Measurements from ENCODE around the gene SIVA1.

- TF ChIP-seq, protein P1, sequence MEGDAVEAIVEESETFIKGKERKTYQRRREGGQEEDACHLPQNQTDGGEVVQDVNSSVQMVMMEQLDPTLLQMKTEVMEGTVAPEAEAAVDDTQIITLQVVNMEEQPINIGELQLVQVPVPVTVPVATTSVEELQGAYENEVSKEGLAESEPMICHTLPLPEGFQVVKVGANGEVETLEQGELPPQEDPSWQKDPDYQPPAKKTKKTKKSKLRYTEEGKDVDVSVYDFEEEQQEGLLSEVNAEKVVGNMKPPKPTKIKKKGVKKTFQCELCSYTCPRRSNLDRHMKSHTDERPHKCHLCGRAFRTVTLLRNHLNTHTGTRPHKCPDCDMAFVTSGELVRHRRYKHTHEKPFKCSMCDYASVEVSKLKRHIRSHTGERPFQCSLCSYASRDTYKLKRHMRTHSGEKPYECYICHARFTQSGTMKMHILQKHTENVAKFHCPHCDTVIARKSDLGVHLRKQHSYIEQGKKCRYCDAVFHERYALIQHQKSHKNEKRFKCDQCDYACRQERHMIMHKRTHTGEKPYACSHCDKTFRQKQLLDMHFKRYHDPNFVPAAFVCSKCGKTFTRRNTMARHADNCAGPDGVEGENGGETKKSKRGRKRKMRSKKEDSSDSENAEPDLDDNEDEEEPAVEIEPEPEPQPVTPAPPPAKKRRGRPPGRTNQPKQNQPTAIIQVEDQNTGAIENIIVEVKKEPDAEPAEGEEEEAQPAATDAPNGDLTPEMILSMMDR (IDR thresholded peaks at IDR 0.05) = no peak
- TF ChIP-seq ZFX (IDR thresholded peaks at IDR 0.05; ENCODE audit: borderline replicate concordance) = no peak
Measured at GRCh38 chr14:104765517-104765916, 12.6 kb downstream of the SIVA1 start.

Measured in 22Rv1 (cell line).